ENCODE data around the gene PSMA6. TPM values are rescaled to one million over a fixed set of nuclear protein-coding genes. Genes with fewer than 3 reads are reported as not detected.
A peak's percentile ranks its signal among the peaks of the same experiment; 100 is the strongest.

Gene PSMA6
- total RNA-seq, 1 experiment from 2014 or later, result 392 TPM

- TF ChIP-seq CTCF (conservative IDR thresholded peaks at IDR 0.05; ENCODE audit: low read depth, low read length), result no peak
- TF ChIP-seq EZH2 (IDR thresholded peaks at IDR 0.05; ENCODE audit: borderline replicate concordance, low read depth, low read length, poor library complexity, severe bottlenecking), result no peak
- H3K27me3 ChIP-seq (replicated peaks; ENCODE audit: insufficient read depth, low read depth, low read length, poor library complexity), result no peaks in the 10 kb centered on the region
- DNase-seq (ENCODE audit: low spot score), result no peak
- BruUV-seq (replicated peaks), result no TSS peak
- intact Hi-C loops (cut with micrococcal nuclease; ENCODE audit: unreplicated experiment), result no loop called here
- ChIA-PET CTCF (no interaction called here), POLR2A (ENCODE audit: low non-redundant PET) (no interaction called here)
- H3K9me3 ChIP-seq (ENCODE audit: low read depth, low read length, poor library complexity, severe bottlenecking), result no peaks in the 10 kb centered on the region
- H3K36me3 ChIP-seq (ENCODE audit: insufficient read depth, low read length, poor library complexity, severe bottlenecking), result no peaks in the 10 kb centered on the region
- no peak overlapping the region for H3K27ac ChIP-seq (ENCODE audit: low read depth, low read length, poor library complexity, severe bottlenecking)
- H3K4me1 ChIP-seq (ENCODE audit: insufficient read depth, low read length, poor library complexity, severe bottlenecking), result peaks cover 13% of the 10 kb centered on the region
- no peak overlapping the region for H3K4me3 ChIP-seq (ENCODE audit: low read depth, low read length, poor library complexity, severe bottlenecking)
Observed at GRCh38 chr14:35366521-35366976, 74.4 kb downstream of the PSMA6 start.

DNA sequence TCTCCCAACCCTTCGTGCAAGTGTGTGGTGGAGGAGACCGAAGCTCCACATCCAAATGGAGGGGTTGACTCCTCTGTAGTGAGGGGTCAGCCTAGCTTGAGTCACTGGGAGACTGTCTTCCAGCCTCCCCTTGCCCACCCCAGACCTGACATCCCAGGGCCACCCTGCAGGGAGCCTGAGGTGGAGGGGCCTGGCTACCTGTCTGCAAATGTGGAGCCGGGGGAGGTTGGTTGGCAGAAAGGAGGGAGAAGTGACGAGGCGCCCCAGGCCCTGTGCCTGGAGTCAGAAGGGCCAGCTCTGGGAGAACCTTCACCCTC is 74.8 kb downstream of the PSMA6 start:
- Histone ChIP-seq H3K9me3 (ENCODE audit: low read depth, low read length, poor library complexity, severe bottlenecking) (no peaks in the 10 kb centered on the region), H3K4me3 (ENCODE audit: low read depth, low read length, poor library complexity, severe bottlenecking) (no peak overlapping the region), H3K27ac (ENCODE audit: low read depth, low read length, poor library complexity, severe bottlenecking) (peak overlapping the region; percentile 52), H3K4me1 (ENCODE audit: insufficient read depth, low read length, poor library complexity, severe bottlenecking) (peaks cover 13% of the 10 kb centered on the region), H3K36me3 (ENCODE audit: insufficient read depth, low read length, poor library complexity, severe bottlenecking) (no peaks in the 10 kb centered on the region), H3K27me3 (replicated peaks; ENCODE audit: insufficient read depth, low read depth, low read length, poor library complexity) (no peaks in the 10 kb centered on the region)
- POLR2A ChIA-PET (ENCODE audit: low non-redundant PET), result no interaction called here
- CTCF ChIA-PET, result interaction anchor here (0.6 kb wide), 1 partner anchor 194 kb away, joined by 3 read pairs; no protein-coding TSS in a partner anchor
- no TSS peak for BruUV-seq (replicated peaks)
- intact Hi-C loops (cut with micrococcal nuclease; ENCODE audit: unreplicated experiment), result no loop called here
- no peak for DNase-seq (ENCODE audit: low spot score)
- no peak for TF ChIP-seq CTCF (conservative IDR thresholded peaks at IDR 0.05; ENCODE audit: low read depth, low read length)
- no peak for TF ChIP-seq EZH2 (IDR thresholded peaks at IDR 0.05; ENCODE audit: borderline replicate concordance, low read depth, low read length, poor library complexity, severe bottlenecking)

Other genes with a start within 250 kb of the PSMA6 start
- gene FAM177A1, start 246.1 kb upstream of the PSMA6 start, total RNA-seq (2021), result 52.9 and 59.2 TPM in 2 replicates
- 50.5 and 56.2 TPM in 2 replicates for gene PPP2R3C, start 170.4 kb upstream of the PSMA6 start, total RNA-seq (2021)
- 41.5 and 46.5 TPM in 2 replicates for gene PRORP, start 169.8 kb upstream of the PSMA6 start, total RNA-seq (2021)
- 69.9 and 73.9 TPM in 2 replicates for gene NFKBIA, start 112.4 kb downstream of the PSMA6 start, total RNA-seq (2021)
- gene INSM2, start 241.8 kb downstream of the PSMA6 start, total RNA-seq (2021), result not detected in 2 replicates